ENCODE measurements around the gene PRKN. TPM values are rescaled to one million over a fixed set of nuclear protein-coding genes. Genes with fewer than 3 reads are reported as not detected.

The PRKN gene
- total and polyA plus RNA-seq, 2 experiments from 2014 or later = 11.7 to 28.1 TPM

- no peak overlapping the region for H3K27ac ChIP-seq
- no peaks in the 10 kb centered on the region for H3K9me3 ChIP-seq (ENCODE audit: low read depth)
- TF ChIP-seq, protein P1, sequence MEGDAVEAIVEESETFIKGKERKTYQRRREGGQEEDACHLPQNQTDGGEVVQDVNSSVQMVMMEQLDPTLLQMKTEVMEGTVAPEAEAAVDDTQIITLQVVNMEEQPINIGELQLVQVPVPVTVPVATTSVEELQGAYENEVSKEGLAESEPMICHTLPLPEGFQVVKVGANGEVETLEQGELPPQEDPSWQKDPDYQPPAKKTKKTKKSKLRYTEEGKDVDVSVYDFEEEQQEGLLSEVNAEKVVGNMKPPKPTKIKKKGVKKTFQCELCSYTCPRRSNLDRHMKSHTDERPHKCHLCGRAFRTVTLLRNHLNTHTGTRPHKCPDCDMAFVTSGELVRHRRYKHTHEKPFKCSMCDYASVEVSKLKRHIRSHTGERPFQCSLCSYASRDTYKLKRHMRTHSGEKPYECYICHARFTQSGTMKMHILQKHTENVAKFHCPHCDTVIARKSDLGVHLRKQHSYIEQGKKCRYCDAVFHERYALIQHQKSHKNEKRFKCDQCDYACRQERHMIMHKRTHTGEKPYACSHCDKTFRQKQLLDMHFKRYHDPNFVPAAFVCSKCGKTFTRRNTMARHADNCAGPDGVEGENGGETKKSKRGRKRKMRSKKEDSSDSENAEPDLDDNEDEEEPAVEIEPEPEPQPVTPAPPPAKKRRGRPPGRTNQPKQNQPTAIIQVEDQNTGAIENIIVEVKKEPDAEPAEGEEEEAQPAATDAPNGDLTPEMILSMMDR (IDR thresholded peaks at IDR 0.05; ENCODE audit: low read depth, low read length) = no peak
- H3K4me3 ChIP-seq = no peak overlapping the region
- no peaks in the 10 kb centered on the region for H3K27me3 ChIP-seq
- no peaks in the 10 kb centered on the region for H3K4me1 ChIP-seq (ENCODE audit: low read depth)
- H3K36me3 ChIP-seq = no peaks in the 10 kb centered on the region
- DNase-seq (ENCODE audit: low read depth in 1 of 2, low spot score in 1 of 2) = no peak
Observed at GRCh38 chr6:161583584-161583983, 1144.0 kb downstream of the PRKN start.

DNA sequence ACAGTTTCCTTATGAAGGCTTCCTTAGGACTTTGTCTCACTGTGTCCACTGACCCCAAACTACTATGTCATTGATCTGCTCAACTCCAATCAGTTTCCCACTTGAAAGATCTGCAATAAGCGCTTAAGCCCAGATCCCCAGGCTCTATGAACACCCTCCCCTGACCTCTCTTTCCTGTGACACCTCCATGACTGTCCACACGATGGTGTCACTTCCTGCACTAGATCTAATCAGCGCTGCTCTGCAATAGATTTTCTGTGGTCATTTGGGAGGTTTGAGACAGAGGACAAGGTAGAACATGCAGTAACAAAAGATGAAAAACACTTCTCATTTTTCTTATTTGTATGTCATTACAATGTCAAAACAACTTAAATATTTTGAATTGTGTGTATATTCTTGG, 1149.1 kb downstream of the PRKN start:
- no peak for DNase-seq (ENCODE audit: low read depth in 1 of 2, low spot score in 1 of 2)
- Histone ChIP-seq H3K9me3 (ENCODE audit: low read depth) (no peaks in the 10 kb centered on the region), H3K27me3 (no peaks in the 10 kb centered on the region), H3K4me3 (no peak overlapping the region), H3K27ac (no peak overlapping the region), H3K4me1 (ENCODE audit: low read depth) (no peaks in the 10 kb centered on the region), H3K36me3 (no peaks in the 10 kb centered on the region)
- TF ChIP-seq, protein P1 (IDR thresholded peaks at IDR 0.05; ENCODE audit: low read depth, low read length) = no peak

GRCh38 chr6:161575523-161576254, 1151.9 kb downstream of the PRKN start:
- TF ChIP-seq, protein P1 (IDR thresholded peaks at IDR 0.05; ENCODE audit: low read depth, low read length) = no peak
- H3K27ac ChIP-seq = no peak overlapping the region
- H3K4me1 ChIP-seq (ENCODE audit: low read depth) = no peaks in the 10 kb centered on the region
- no peaks in the 10 kb centered on the region for H3K36me3 ChIP-seq
- no peak overlapping the region for H3K4me3 ChIP-seq
- DNase-seq (ENCODE audit: low read depth in 1 of 2, low spot score in 1 of 2) = no peak
- H3K9me3 ChIP-seq (ENCODE audit: low read depth) = no peaks in the 10 kb centered on the region
- no peaks in the 10 kb centered on the region for H3K27me3 ChIP-seq

GRCh38 chr6:161568885-161569456, 1158.6 kb downstream of the PRKN start:
- H3K4me1 ChIP-seq (ENCODE audit: low read depth) = no peaks in the 10 kb centered on the region
- no peak overlapping the region for H3K27ac ChIP-seq
- TF ChIP-seq, protein P1 (IDR thresholded peaks at IDR 0.05; ENCODE audit: low read depth, low read length) = no peak
- no peaks in the 10 kb centered on the region for H3K36me3 ChIP-seq
- no peak for DNase-seq (ENCODE audit: low read depth in 1 of 2, low spot score in 1 of 2)
- H3K27me3 ChIP-seq = no peaks in the 10 kb centered on the region
- H3K9me3 ChIP-seq (ENCODE audit: low read depth) = no peaks in the 10 kb centered on the region
- H3K4me3 ChIP-seq = no peak overlapping the region

GRCh38 chr6:161564952-161565351, 1162.6 kb downstream of the PRKN start:
- Histone ChIP-seq H3K9me3 (ENCODE audit: low read depth) (no peaks in the 10 kb centered on the region), H3K27me3 (no peaks in the 10 kb centered on the region), H3K36me3 (no peaks in the 10 kb centered on the region), H3K27ac (no peak overlapping the region), H3K4me1 (ENCODE audit: low read depth) (no peaks in the 10 kb centered on the region), H3K4me3 (no peak overlapping the region)
- no peak for DNase-seq (ENCODE audit: low read depth in 1 of 2, low spot score in 1 of 2)
- TF ChIP-seq, protein P1 (IDR thresholded peaks at IDR 0.05; ENCODE audit: low read depth, low read length) = no peak
